NCI-H510A (cell line): ENCODE data around the gene PFKP.

Experiments used
- DNase-seq: peaks from one replicate; lab custom pipeline; 2025; lab: John Stamatoyannopoulos, UW

PFKP gene

DNA sequence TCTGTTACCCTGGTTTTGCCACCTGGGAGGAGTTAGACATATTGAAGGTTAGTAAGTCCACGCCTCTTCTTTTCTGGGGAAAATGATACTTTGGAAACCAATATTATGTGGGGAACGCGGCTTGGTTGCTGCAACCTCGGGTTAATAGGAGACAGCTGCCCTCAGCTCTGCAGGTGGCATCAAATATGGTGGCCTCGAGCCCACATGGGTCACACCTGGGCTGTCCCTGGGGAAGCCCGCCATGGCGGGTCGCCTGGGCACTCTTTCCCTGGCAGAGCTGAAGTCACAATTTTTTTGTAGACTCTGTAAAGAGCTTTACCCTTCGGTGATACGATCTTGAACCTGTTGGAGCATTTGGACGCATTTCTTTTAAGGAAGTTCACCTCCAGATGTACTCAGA is 2.5 kb downstream of the PFKP start:
- DNase-seq = no peak

DNA sequence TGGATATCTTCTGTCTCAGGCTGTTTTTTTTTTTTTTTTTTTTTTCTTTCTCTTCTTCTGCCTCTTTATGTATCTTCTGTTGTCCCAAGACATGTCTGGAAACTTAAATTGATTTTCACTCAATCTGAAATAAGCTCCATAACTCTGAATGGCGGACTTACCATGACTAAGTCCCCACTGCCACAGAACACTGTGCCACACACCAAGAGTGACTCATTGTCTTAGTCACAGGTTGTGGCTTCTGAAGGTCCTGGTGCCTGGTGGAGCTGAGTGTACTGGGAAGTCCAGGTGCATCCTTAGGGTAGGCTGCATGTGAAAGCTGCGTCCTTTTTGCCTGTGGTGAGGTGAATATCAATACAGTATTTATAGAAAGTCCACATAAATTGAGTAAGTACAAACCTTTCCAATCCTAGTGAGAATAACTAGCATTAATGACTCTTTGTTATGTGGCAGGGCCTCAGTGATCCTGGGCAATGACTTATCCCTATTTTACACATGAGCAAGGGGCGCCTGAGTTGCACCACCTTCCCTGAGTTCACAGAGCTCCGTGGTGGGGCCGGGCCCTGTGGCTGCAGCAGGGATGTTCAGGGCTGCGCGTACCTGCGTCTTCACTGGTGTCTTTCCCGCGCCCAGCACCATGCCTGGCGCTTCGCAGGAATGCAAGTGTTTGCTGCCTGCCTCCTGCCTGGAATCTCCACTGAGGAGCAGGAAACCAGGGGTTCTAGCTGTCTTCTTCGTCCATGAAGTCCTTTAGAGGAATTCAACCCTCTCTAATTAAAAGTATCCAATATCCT is 4.3 kb downstream of the PFKP start:
- no peak for DNase-seq

DNA sequence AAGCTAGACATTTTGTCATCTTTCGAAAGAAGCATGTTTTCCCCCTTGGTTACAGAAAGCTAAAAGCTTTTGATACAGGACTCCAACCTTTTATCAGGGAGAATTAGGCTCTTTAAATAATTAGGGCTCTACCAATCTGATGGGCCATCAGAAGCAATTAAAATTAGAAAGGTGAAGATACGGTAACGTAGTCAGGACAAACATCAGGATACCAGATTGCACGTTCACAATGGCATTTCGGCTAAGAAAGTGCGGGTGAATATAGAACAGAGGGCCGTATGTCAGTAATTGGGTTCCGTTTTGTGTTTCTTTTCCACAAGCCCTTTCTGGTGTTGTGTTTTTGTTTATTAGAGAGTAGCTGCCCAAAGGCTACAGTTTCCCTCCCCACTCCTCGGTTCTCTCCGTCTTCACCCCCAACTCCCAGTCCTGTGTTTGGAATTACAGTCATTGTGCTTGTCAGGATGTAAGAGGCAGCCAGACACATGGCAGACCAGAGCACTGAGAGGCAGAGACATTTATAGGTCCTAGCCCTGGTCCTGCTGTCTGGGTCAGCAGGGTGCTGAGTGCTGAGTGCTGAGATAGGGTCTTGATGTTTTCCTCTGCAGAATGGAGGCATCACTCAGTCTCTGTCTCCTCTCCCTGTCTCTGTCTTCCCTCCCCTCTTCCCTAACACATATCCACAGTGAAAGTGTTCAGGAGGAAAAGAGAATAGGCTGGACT is 5.5 kb downstream of the PFKP start:
- no peak for DNase-seq

DNA sequence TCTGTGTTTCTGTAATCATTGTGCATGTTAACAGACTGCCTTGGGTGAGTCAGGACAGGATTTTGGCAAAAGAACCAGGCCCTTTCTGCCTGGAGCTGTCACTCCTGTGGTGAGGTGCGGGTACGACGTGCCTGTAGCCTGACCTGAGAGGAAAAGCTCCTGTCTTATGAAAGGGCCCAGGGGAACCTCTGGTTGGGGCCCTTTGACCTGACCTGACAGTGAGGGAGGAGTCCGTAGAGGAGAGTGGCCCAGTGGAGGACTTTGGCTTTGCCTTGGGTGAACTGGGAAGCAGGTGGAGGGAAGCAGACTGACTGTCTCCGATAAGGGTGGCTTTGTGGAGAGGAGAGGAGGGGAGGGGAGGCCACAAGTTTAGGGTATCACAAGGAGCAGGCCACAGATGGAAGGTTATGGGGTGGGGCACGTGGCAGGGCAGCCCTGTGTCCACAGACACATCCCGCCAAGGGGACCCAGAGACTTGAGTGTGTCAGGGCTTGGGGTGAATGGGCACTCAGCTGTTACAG is 6.9 kb downstream of the PFKP start:
- DNase-seq = no peak

DNA sequence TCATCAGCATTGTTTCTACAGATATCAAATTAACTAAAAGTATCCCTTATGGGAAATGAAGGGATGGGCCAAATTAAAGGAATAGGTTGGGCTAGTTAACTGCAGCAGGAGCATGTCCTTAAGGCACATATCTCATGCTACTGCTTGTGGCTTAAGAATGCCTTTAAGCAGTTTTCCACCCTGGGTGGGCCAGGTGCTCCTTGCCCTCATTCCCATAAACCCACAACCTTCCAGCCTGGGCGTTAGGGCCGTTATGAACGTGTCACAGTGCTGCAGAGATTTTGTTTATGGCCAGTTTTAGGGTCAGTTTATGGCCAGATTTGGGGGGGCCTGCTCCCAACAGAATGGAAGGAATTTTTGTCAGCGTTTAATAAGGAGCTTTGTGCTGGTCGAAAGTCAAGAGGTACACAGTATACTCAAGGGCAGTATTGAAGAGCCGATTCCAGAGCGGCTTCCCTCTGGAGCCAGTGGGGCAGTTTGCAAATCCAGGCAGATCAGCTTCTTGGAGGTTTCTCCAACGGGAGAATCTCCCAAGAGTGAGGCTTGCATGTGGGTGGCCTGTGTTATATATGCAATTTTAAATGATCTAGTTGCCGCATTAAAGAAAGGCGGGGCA is 7.7 kb downstream of the PFKP start:
- DNase-seq = no peak

DNA sequence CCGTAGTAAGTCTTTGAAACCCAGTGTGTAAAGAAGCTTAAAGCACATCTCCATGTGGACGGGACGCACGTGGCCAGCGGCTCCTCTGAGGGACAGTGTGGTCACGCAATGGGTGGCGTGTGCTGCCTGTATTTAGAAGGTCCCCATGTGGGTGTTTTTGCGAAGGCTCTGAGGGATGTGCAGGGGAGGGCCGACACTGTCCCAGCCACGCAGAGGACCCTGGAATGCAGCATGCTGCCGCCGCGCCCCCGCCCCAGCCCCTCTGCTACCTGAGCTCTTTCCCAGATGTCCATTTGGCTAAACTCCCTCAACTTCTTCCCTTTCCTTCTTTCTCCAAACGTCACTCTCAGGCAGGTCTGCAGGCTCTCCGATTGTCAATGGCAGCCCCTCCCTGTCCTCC is 8.8 kb downstream of the PFKP start:
- DNase-seq = no peak

DNA sequence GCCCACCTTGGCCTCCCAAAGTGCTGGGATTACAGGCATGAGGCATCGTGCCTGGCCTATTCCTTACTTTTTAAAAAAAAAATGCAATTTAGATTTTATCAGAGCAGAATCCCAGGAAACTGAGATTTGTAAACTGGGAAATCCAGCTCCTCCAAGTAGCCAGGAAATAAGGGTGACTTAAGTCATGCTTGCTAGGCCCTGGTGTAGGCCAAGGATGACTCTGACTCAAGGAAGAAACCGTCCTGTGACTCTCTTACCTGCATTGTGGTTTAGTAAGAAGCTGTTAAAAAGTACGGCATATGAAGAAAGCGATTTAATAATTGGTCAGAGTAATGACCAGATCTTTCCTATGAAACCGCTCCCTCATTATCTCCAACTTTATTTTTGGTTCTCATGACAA is 10.2 kb downstream of the PFKP start:
- no peak for DNase-seq

DNA sequence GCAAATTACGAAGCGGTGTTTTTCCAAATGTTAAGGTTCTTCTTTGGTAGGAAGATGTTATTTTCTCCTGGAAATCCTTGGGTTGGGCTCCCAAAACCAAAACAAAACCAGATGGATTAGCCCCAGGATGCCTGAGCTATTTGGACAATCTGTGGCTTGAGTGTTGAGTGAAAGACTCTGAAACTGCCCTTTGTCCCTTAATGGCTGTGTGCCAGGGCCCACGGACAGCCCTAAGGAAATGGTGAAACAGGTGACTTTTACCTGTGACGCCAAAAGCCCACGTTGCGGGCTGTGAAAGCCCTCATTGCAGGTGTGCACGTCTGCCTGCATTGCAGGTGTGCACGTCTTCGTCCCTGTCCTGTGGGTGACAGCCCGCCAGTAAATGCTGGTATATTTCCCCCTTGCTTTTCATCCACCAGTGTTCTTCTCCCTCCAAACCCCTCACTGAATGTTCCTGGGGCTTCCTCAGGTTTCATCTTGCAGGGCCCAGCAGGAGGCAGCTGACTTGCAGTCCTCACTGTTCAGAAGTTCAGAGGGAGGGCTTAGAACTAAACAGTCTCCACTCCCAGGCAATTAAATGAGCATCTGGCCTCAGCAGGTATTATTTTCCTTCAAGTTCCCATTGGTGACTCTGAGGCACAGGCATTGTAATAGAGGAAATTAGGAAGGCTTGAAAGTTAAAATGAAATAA is 10.7 kb downstream of the PFKP start:
- no peak for DNase-seq

DNA sequence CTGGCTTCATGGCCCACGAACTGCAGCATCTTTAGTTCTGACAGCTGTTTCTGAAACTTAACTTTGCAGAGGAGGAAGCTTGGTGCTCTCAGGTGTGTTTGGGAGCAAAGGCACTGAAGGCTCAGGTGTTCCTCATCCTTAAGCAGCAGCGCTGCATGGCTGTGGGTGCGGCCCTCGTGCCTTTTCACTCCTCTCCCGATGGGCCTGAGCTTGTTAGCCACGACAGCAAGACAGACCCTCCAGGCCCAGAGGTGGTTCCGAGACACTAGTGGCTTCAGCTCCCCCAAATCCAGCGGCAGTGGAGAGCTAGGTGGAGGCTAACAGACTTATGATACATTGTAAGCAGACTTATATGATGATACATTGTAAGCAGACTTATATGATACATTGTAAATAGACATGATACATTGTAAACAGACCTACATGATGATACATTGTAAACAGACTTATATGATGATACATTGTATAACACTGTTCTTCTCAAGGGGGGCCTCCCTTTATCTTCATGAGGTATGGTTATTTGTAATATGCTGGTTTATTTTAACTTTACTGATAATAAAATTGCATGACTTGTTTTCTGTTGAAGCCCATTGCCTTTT is 14.1 kb downstream of the PFKP start:
- no peak for DNase-seq

DNA sequence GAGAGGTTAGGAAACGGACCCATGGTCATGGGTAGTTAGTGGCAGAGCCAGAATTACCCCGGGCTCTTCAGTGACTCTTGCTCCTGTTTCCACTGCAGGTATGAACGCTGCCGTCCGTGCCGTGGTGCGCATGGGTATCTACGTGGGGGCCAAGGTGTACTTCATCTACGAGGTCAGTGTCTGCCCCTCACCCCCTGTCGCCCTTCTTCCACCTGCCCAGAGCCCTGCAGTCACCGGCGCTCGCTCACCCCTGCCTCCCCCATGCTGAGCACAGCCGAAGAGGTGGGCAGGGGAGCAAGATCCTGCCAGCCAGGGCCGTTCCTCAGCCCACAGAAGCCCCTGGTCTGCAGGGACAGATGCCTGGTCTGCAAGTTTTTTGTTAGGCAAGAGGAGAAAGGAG is 14.9 kb downstream of the PFKP start:
- no peak for DNase-seq

DNA sequence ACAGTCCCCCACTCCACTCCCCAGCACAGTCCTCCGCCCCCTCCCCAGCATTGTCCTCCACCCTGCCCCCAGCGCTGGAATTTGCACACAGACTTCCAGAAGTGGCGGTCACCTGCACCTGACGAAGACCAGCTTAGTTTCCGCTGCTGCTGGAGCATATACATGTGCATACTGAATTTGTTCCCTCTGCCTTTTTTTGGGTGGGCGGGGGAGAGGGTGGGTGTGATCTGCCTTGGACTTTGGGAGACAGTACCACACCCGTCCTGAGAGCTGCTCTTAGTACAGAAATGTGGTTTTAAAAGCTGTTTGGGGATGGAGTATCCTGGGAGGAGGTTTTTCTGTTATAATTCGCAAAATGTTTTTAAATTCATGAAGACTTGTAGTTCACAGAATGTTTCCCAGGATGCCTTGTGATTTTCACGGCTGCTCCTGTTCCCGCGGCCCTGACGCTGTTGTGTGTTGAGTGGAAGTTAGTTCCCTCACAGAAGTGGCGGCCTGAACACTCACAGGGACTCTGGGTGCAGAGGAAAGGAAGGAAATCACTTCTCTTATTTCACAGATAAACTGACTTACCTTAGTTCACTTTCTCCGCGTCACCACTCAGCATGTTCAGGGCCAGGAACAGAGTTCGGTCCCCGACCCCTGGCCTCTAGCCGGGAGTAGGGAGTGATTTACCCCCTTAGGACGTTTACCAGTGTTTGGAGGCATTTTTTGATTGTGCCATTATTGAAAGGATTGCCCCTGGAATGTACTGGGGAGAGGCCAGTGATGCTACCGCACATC is 18.6 kb downstream of the PFKP start:
- no peak for DNase-seq

DNA sequence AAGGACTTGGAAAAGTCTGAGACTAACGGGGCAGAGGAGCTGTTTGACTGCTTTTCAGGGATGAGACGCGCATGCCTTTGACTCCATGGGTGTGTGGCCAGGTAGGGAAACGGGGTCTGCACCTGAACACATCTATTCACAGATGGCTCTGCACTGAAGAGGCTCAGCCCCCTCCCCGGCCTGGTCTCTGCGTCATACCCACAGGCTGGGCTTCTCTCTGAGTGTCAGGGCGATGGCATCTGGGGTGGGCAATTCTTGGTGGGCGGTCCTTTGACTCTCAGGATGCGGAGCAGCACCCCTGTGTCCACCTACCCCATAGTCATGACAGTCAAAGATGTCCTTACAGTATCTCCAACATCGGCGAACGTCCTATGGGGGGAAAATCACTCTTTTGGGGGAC is 23.0 kb downstream of the PFKP start:
- DNase-seq = no peak

DNA sequence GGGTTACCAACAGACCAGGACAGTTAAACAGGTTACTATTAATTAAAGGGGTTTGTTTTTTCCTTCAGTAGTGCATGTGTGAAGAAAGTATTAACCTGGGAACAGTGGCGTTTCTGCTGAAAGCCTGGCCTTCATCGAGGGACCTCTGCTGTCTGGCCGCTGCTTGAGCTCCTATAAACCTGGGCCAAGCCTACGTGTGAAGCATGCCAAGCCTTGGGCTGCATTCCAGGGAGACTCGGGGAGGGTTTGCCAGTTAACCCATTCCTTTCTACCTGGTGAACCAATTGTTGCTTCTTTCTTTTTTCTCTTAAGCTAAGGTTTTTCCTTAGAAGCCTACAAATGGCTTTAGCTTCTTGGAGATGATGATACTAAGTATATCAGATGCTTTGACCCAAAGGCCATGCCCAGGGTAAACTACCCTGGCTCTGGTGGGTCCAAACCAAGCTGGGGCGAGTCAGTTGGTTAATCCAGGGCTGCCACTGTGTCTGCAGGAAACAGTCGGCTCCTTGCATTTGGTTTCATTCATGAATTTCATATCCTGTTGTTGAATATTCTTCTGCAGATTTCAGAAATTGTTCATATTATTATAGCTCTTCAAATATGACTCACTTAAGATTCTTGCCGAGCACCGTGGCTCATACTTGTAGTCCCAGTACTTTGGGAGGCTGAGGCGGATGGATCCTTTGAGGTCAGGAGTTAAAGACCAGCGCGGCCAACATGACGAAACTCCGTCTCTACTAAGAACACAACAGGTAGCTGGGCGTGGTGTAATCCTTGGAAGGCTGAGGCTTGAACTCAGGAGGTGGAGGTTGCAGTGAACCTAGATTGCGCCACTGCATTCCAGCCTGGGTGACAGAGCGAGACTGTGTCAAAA is 23.8 kb downstream of the PFKP start:
- DNase-seq = no peak

DNA sequence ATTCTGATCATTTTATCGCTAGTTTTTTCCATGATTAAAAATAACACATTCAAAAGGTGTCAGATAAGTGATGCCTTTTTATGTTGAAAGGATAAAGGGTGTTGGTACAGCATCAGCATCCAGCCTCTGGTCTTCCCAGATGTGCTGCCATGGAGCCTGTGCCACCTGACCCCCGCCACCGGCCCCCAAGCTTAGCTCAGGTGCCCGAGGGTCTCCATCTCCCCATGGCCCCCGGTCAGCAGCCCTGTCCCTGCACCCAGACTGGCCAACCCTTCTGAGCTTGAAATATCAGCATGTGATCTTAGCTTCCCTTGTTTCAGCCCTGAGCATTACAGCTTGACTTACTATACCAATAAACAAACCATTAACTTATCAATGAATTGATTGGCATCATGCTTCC is 24.6 kb downstream of the PFKP start:
- DNase-seq = no peak

DNA sequence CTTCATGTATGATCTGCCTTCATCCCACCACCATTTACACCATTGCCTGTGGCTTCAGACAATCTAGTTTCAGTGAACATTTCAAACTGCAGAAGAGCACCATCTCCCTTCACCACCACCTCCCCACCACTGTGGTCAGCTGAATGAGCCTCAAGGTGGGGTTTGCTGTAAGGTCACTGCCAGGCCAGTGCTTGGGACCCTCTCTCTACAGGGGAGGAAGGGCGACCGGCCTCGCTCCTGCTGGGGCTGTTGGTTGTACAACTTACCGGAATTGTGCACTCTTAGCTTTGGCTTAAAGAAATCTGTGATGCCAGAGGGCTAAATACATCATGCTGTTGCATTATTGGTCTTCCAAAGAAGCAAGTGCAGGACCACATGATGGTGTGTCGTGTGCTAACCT is 26.6 kb downstream of the PFKP start:
- no peak for DNase-seq

DNA sequence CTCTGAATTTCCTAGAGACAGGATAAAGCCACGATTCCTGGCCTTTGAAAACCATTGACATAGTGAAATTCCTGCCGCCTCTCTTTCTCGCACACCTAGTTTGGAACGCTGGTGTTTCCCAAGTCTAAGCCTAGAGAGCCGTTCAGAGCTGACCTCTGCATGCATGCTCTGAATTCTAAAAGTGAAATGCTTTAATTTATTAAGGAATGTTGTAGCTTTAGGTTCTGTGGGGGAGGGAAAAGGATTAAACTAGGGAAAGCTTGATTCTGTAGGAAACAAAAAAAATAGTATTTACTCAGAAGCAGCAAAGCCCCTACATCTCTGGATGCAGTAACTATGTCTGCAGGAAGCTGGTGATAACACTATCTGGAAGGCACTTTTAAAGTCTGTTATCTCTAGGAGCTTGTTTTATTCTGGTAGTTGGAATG is 27.3 kb downstream of the PFKP start:
- no peak for DNase-seq

DNA sequence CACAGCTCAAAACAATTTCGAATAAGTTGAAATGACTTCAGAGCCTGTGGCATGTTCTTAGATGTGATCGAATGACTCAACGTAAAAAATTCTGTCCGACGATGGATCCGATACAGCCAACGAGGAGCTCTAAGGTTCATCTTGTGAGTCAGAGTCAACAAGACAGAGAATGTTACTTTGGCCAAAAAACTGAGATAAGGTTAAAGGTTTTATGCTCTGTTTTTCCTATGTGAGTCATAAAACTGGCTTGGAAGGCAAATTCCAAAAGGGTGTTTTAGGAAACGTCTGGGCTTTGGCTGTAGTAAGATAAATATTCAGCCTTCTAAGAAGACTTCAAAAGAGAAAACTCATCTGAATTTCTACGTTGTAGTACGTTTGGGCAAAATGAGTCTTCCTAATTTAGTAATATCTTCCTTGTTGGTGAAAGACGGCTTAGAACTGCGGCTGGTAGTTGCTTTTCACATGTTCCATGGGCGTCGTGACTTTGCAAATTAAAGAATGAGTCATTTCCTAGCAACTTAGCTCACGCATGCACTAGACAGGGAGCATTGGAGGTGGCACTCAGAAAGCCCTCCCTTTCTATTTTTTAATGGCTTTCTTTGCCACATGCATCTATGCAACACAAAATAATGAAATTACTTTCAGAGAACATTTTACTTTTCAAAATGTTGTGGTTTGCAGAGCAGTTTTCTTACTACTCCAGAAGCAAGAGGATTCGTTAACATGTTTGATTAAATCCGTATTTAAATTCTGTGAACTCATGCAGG is 28.2 kb downstream of the PFKP start:
- no peak for DNase-seq

DNA sequence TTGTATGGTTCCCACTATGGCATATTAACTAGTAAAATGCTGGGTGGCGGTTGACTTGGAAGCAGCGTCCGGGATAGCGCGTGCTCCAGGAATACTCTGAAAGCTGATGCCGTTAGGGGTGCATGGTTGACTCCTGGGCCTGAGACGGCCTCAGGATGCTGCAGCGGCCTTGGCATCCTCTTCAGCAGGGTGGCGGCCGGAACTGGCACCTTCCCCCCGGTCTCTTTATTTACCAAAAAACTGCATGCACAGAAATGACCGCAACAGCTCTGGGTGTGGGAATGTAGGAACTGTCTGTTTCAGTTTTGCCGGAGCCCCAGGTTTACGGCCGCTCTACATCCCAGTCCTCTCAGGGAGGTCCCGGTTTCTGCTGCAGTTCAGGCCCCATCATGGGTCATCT is 28.8 kb downstream of the PFKP start:
- DNase-seq = no peak

DNA sequence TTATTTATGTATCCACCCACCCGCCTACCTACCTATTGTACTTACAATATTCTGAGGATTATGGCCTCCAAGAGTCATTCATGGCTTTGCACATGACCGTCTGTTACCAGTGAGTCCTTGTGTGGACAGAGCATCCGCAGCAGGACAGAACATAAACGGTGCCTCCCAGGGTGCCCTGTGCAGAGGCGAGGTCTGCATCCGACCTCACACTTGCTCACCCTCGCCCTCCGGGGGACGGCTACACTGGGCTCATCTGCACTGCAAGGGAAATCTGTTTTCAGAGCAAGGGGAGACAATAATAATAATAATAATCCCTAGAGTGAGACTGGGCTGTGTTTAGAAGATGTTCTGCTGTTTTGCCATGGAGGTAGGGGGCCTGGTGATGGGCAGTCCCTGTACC is 29.8 kb downstream of the PFKP start:
- no peak for DNase-seq
